ENCODE results near the gene LBH. TPM values are rescaled to one million over a fixed set of nuclear protein-coding genes. Genes with fewer than 3 reads are reported as not detected.
A peak's percentile ranks its signal among the peaks of the same experiment; 100 is the strongest.

Gene LBH
- total and polyA plus RNA-seq, 11 donors, result 54.2 to 226 (median 166) TPM

DNA sequence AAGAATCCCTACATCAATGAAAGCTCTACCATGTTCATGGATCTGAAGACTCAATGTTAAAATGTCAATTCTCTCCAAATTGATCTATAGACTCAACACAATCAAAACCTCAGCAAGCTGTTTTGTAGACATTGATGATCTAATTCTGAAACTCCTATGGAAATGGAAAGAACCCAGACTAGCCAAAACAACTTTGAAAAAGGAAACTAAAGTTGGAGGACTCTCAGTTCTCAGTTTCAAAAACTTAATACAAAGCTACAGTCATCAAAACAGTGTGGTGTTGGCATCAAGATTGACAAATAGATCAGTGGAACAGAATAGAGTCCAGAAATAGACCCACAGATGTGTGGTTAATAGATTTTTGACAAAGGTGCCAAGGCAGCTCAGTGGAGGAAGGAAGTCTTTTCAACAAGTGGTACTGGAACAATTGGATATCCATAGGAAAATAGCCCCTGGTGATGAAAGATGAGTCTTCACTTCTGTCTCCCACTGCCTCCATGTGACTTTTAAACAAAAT, 30.4 kb downstream of the LBH start:
- DNase-seq (no peak), ATAC-seq (no peak)
- no peak overlapping the region for H3K27ac ChIP-seq
- no peak for TF ChIP-seq POLR2A (IDR thresholded peaks at IDR 0.05)
- TF ChIP-seq, protein P1, sequence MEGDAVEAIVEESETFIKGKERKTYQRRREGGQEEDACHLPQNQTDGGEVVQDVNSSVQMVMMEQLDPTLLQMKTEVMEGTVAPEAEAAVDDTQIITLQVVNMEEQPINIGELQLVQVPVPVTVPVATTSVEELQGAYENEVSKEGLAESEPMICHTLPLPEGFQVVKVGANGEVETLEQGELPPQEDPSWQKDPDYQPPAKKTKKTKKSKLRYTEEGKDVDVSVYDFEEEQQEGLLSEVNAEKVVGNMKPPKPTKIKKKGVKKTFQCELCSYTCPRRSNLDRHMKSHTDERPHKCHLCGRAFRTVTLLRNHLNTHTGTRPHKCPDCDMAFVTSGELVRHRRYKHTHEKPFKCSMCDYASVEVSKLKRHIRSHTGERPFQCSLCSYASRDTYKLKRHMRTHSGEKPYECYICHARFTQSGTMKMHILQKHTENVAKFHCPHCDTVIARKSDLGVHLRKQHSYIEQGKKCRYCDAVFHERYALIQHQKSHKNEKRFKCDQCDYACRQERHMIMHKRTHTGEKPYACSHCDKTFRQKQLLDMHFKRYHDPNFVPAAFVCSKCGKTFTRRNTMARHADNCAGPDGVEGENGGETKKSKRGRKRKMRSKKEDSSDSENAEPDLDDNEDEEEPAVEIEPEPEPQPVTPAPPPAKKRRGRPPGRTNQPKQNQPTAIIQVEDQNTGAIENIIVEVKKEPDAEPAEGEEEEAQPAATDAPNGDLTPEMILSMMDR (IDR thresholded peaks at IDR 0.05), result no peak
- no peak overlapping the region for H3K4me3 ChIP-seq
- no peaks in the 10 kb centered on the region for H3K27me3 ChIP-seq
- H3K4me1 ChIP-seq, result peaks cover 0 to 28% (median 18%) of the 10 kb centered on the region in 12 donors
- intact Hi-C loops (cut with DNase I), result no loop called here
- peaks cover 0 to 27% (median 0%) of the 10 kb centered on the region in 12 donors for H3K9me3 ChIP-seq
- peaks cover 0 to 39% (median 33%) of the 10 kb centered on the region in 9 donors for H3K36me3 ChIP-seq

- 86 to 96% (median 95%) methylated on average over 5 of the region's 5 CpGs for WGBS, 4 donors
- intact Hi-C loops (cut with DNase I), result no loop called here
- H3K9me3 ChIP-seq, result peaks cover 0 to 27% (median 0%) of the 10 kb centered on the region in 12 donors
- peaks cover 0 to 28% (median 25%) of the 10 kb centered on the region in 9 donors for H3K36me3 ChIP-seq
- no peak overlapping the region for H3K27ac ChIP-seq
- no peak overlapping the region for H3K4me3 ChIP-seq
- H3K4me1 ChIP-seq, result peaks cover 0 to 23% (median 15%) of the 10 kb centered on the region in 12 donors
- TF ChIP-seq POLR2A (IDR thresholded peaks at IDR 0.05), result no peak
- ATAC-seq, result no peak
- H3K27me3 ChIP-seq, result no peaks in the 10 kb centered on the region
- no peak for DNase-seq
Observed at GRCh38 chr2:30262716-30263309, 31.5 kb downstream of the LBH start.

DNA sequence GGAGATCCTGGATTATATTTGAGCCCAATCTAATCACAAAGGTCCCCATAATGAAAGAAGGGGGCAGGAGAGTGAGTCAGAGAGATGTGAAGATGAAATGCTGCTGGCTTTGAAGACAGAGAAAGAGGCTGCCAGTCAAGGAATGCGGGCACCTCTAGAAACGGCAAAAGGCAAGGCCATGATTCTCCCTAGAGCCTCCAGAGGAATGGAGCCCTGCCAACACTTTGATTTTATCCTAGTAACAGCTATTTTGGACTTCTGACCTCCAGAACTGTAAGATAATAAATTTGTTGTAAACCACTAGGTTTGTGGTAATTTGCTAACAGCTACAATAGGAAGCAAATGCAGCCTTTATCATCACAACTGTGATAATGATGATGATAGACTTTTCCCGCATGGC, 32.9 kb downstream of the LBH start:
- DNase-seq (no peak), ATAC-seq (no peak)
- WGBS, 4 donors, result 74 to 84% (median 79%) methylated on average over 3 of the region's 3 CpGs
- H3K4me3 ChIP-seq, result no peak overlapping the region
- H3K27ac ChIP-seq, result no peak overlapping the region
- H3K9me3 ChIP-seq, result peaks cover 0 to 27% (median 0%) of the 10 kb centered on the region in 12 donors
- intact Hi-C loops (cut with DNase I), result no loop called here
- H3K27me3 ChIP-seq, result no peaks in the 10 kb centered on the region
- peaks cover 0 to 25% (median 11%) of the 10 kb centered on the region in 12 donors for H3K4me1 ChIP-seq
- peaks cover 0 to 14% (median 10%) of the 10 kb centered on the region in 9 donors for H3K36me3 ChIP-seq
- no peak for TF ChIP-seq POLR2A (IDR thresholded peaks at IDR 0.05)
- TF ChIP-seq, protein P1 (IDR thresholded peaks at IDR 0.05), result no peak

- Histone ChIP-seq H3K4me1 (peaks cover 0 to 34% (median 15%) of the 10 kb centered on the region in 12 donors), H3K9me3 (peaks cover 0 to 27% (median 0%) of the 10 kb centered on the region in 12 donors), H3K27me3 (no peaks in the 10 kb centered on the region), H3K27ac (peak overlapping the region in 6 of 12 donors; percentile 20 to 83 (median 23)), H3K4me3 (peak overlapping the region in 1 of 12 donors; percentile 37), H3K36me3 (peaks cover 0 to 3% (median 0%) of the 10 kb centered on the region in 9 donors)
- ATAC-seq (no peak), DNase-seq (no peak)
- intact Hi-C loops (cut with DNase I), result no loop called here
- WGBS, 4 donors, result 84 to 92% (median 88%) methylated on average over 4 of the region's 4 CpGs
- no peak for TF ChIP-seq POLR2A (IDR thresholded peaks at IDR 0.05)
- TF ChIP-seq, protein P1 (IDR thresholded peaks at IDR 0.05), result no peak
Observed at GRCh38 chr2:30265052-30266015, 34.0 kb downstream of the LBH start.
